ENCODE measurements around the gene FGA.
A peak's percentile ranks its signal among the peaks of the same experiment; 100 is the strongest.

FGA gene

GRCh38 chr4:154578919-154579318 is 11.6 kb downstream of the FGA start:
- DNase-seq (ENCODE audit: low read depth): no peak

- DNase-seq (ENCODE audit: low read depth): no peak
Observed at GRCh38 chr4:154577324-154577723, 13.2 kb downstream of the FGA start.

- no peak for DNase-seq (ENCODE audit: low read depth)
Observed at GRCh38 chr4:154574311-154574710, 16.2 kb downstream of the FGA start.

GRCh38 chr4:154573190-154573870 is 17.2 kb downstream of the FGA start:
- no peak for DNase-seq (ENCODE audit: low read depth)

- DNase-seq (ENCODE audit: low read depth): no peak
Observed at GRCh38 chr4:154569584-154569983, 21.0 kb downstream of the FGA start.

GRCh38 chr4:154569028-154569427 is 21.5 kb downstream of the FGA start:
- no peak for DNase-seq (ENCODE audit: low read depth)

GRCh38 chr4:154566639-154567204 is 23.8 kb downstream of the FGA start:
- DNase-seq (ENCODE audit: low read depth): no peak

GRCh38 chr4:154565704-154566103 is 24.8 kb downstream of the FGA start:
- no peak for DNase-seq (ENCODE audit: low read depth)

- no peak for DNase-seq (ENCODE audit: low read depth)
Observed at GRCh38 chr4:154564311-154564710, 26.2 kb downstream of the FGA start.

- no peak for DNase-seq (ENCODE audit: low read depth)
Observed at GRCh38 chr4:154562697-154563254, 27.8 kb downstream of the FGA start, which contains the start of gene FGB. FGB (plus strand) TSS chr4:154563011; CDS start chr4:154563019, 8 bp downstream.

- DNase-seq (ENCODE audit: low read depth): no peak
Observed at GRCh38 chr4:154560824-154561231, 29.7 kb downstream of the FGA start.

- no peak for DNase-seq (ENCODE audit: low read depth)
Observed at GRCh38 chr4:154560419-154560801, 30.1 kb downstream of the FGA start.

GRCh38 chr4:154559494-154560418 is 30.8 kb downstream of the FGA start:
- no peak for DNase-seq (ENCODE audit: low read depth)

GRCh38 chr4:154559141-154559493 is 31.4 kb downstream of the FGA start:
- DNase-seq (ENCODE audit: low read depth): no peak

GRCh38 chr4:154551872-154552686 is 38.5 kb downstream of the FGA start:
- DNase-seq (ENCODE audit: low read depth): peak; percentile 48

- peak; percentile 94 for DNase-seq (ENCODE audit: low read depth)
Observed at GRCh38 chr4:154549894-154550790, 40.4 kb downstream of the FGA start, which contains the start of gene PLRG1. PLRG1 (minus strand) TSS chr4:154550400; CDS start chr4:154550308, 92 bp downstream.

- DNase-seq (ENCODE audit: low read depth): no peak
Observed at GRCh38 chr4:154545689-154546088, 44.9 kb downstream of the FGA start.

- no peak for DNase-seq (ENCODE audit: low read depth)
Observed at GRCh38 chr4:154542271-154542879, 48.2 kb downstream of the FGA start.

All from activated T-helper 9 cell treated with anti-CD3 and anti-CD28 coated beads, Interleukin-2, amount 50 U/mL, for 16 hours (primary cell).